Suppressor macrophage treated with lipopolysaccharide for 1 hour (primary cell): ENCODE measurements around the gene BOLL.
"Not testable (repeated sequence)": the region's sequence is repeated elsewhere in the genome, so short reads cannot be mapped to it uniquely, and the experiment has no call there.

Source experiments
- DNase-seq, 3 donors: peaks; one replicate each; pipeline ENCODE4 v3.0.0-alpha.2; 2020 to 2022

BOLL gene

GRCh38 chr2:197705912-197706838 is 78.9 kb downstream of the BOLL start:
- DNase-seq, result peak; percentile 20 to 54 (median 44)

GRCh38 chr2:197705121-197705911 is 79.8 kb downstream of the BOLL start, which contains the start of gene MARS2:
Gene MARS2 (plus strand): TSS chr2:197705369. CDS start chr2:197705406, 37 bp downstream.
- peak; percentile 97 to 99 (median 99) for DNase-seq

DNA sequence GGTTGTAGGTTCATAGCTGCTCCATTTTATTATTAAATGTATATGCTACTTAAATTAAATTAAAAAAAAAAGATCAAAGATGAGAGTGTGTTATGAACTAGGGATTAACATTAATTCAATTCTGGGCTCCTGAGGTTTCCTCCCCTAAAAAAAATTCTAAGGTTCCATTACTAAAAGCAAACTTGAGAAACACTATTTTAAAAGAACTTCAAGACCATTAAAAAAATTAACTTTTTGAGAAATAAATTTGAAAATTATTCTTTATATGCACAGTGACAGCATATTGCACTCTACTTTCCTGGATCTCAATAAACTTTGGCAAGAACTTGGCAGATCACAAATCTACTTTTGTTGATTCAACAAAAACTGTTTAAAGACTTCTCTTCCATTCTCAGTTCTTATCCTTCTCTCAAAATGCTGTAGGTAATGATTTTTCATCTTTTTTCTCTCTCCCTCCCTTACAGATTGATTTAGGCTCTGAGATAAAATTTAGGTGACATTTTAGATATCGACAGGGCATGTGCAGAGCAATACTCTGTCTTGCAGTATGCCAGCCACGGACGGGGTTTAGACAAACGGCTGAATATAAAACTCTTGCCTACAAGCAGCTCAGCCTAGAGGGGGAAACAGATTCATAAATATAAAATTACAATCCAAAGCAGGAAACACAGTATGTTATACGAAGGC is 80.5 kb downstream of the BOLL start:
- DNase-seq, result no peak

- DNase-seq, result no peak
These were observed 84.2 kb downstream of the BOLL start for GRCh38 chr2:197700960-197701359.

DNA sequence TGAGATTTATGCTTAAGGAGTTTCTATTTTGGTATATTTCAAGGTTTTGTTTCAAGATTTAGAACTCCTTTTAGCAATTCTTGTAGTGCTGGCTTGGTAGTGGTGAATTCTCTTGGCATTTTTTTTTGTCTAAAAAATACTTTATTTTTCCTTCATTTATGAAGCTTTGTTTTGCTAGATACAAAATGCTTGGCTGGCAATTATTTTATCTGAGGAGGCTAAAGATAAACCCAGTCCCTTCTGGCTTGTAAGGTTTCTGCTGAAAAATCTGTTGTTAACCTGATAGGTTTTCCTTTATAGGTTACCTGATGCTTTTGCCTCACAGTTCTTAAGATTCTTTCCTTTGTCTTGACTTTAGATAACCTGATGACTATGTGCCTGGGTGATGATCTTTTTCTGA is 85.4 kb downstream of the BOLL start:
- not testable (repeated sequence) for DNase-seq

GRCh38 chr2:197696571-197696970 is 88.5 kb downstream of the BOLL start:
- not testable (repeated sequence) for DNase-seq

DNA sequence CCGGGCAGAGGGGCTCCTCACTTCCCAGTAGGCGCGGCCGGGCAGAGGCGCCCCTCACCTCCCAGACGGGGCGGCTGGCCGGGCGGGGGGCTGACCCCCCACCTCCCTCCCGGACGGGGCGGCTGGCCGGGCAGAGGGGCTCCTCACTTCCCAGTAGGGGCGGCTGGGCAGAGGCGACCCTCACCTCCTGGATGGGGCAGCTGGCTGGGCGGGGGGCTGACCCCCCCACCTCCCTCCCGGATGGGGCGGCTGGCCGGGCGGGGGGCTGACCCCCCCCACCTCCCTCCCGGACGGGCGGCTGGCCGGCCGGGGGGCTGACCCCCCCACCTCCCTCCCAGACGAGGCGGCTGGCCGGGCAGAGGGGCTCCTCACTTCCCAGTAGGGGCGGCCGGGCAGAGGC is 89.1 kb downstream of the BOLL start:
- DNase-seq, result not testable (repeated sequence)

DNA sequence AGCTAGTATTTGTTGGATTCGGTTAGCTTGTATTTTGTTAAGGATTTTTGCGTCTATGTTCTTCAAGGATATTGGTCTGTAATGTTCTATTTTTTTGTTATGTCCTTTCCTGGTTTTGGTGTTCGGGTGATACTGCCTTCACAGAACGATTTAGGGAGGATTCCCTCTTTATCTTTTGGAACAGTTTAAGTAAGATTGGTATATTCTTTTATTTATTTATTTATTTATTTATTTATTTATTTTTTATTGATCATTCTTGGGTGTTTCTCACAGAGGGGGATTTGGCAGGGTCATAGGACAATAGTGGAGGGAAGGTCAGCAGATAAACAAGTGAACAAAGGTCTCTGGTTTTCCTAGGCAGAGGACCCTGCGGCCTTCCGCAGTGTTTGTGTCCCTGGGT is 89.9 kb downstream of the BOLL start:
- not testable (repeated sequence) for DNase-seq

- no peak for DNase-seq
These were observed 107.6 kb downstream of the BOLL start for GRCh38 chr2:197677483-197677882.

DNA sequence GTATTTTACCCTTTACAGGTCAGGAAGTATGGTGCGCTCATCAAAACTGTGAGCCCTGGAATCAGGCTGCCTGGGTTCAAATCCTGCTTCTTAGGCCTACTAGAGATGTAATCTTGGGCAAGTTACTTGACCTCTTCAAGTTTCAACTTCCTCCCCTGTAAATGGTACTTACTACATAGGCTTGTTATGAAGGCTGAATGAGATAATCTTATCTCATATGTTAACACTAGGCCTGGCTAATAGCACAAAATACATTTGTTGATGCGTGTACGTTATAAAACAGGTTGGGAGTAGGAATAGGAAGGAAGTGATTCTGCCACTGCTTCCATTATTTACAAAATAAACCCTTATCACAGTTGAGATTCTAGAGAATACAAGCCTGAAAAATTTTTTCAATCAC is 108.1 kb downstream of the BOLL start:
- no peak for DNase-seq
